CD14-positive monocyte (primary cell): ENCODE data around the gene MYOC. TPM values are rescaled to one million over a fixed set of nuclear protein-coding genes. Genes with fewer than 3 reads are reported as not detected.
A peak's percentile ranks its signal among the peaks of the same experiment; 100 is the strongest.

ENCODE experiments used
- DNase-seq, 3 donors: peaks; one replicate each; pipeline ENCODE4 v3.0.0-alpha.2; 2011 to 2022
- H2AFZ ChIP-seq: 2 replicates; pipeline ENCODE4 v1.6.0; 2012; ENCODE audit warnings: mild to moderate bottlenecking, low read depth, low read length, inconsistent platforms; ENCODE audit not compliant: insufficient read depth, poor library complexity, severe bottlenecking
- H3K27ac ChIP-seq, 2 donors: 1 replicate in 1 of 2; 2 replicates in 1 of 2; pipeline ENCODE4 v1.5.1; 2012 to 2013; ENCODE audit warnings: low read length in 2 of 2, control low read depth in 1 of 2, inconsistent platforms in 1 of 2, low read depth in 1 of 2, mild to moderate bottlenecking in 1 of 2
- H3K27me3 ChIP-seq, 2 donors: one replicate each; pipeline versions ENCODE4 v1.6.0 to v1.6.1; 2011 to 2013; ENCODE audit warnings: low read length in 2 of 2; ENCODE audit not compliant: control insufficient read depth in 2 of 2, insufficient read depth in 2 of 2
- H3K36me3 ChIP-seq, 2 donors: replicated peaks in 1 of 2; 1 replicate in 1 of 2; 2 replicates in 1 of 2; pipeline versions ENCODE4 v1.5.1 to v1.6.1; 2012 to 2013; ENCODE audit warnings: low read length in 2 of 2, control low read depth in 1 of 2, inconsistent platforms in 1 of 2, mild to moderate bottlenecking in 1 of 2; ENCODE audit not compliant: insufficient read depth in 2 of 2, control insufficient read depth in 1 of 2
- H3K4me1 ChIP-seq, 2 donors: 1 replicate in 1 of 2; 2 replicates in 1 of 2; pipeline versions ENCODE4 v1.5.1 to v1.6.1; 2012 to 2013; ENCODE audit warnings: low read length in 2 of 2, control low read depth in 1 of 2, inconsistent platforms in 1 of 2, mild to moderate bottlenecking in 1 of 2, moderate library complexity in 1 of 2; ENCODE audit not compliant: insufficient read depth in 2 of 2, control insufficient read depth in 1 of 2
- H3K4me2 ChIP-seq: replicated peaks from 2 replicates; pipeline ENCODE3; 2012; ENCODE audit warnings: low read length, moderate library complexity, mild to moderate bottlenecking; ENCODE audit not compliant: poor library complexity, severe bottlenecking; ENCODE audit errors: extremely low read depth
- H3K4me3 ChIP-seq, 3 experiments: fragments of 200-600 bp in 1 of 3; sonication (generic) in 1 of 3; replicated peaks in 1 of 3; 1 replicate in 2 of 3; 2 replicates in 1 of 3; pipeline ENCODE4 v1.5.1; 2011 to 2013; ENCODE audit warnings: low read length in 3 of 3, mild to moderate bottlenecking in 3 of 3, control low read depth in 2 of 3, low read depth in 2 of 3, inconsistent platforms in 1 of 3, moderate library complexity in 1 of 3
- H3K79me2 ChIP-seq: 2 replicates; pipeline ENCODE4 v1.6.0; 2012; ENCODE audit warnings: mild to moderate bottlenecking, control low read depth, inconsistent platforms, low read length, moderate library complexity; ENCODE audit not compliant: insufficient read depth
- H3K9ac ChIP-seq: 2 replicates; pipeline ENCODE4 v1.6.0; 2017; ENCODE audit warnings: low read length, mild to moderate bottlenecking; ENCODE audit not compliant: insufficient read depth, poor library complexity, severe bottlenecking
- H3K9me3 ChIP-seq, 2 donors: replicated peaks in 1 of 2; 1 replicate in 1 of 2; 2 replicates in 1 of 2; pipeline versions ENCODE4 v1.5.1 to v1.6.1; 2012 to 2013; ENCODE audit warnings: low read length in 2 of 2, control low read depth in 1 of 2; ENCODE audit not compliant: control insufficient read depth in 1 of 2, insufficient read depth in 1 of 2
- H4K20me1 ChIP-seq: 2 replicates; pipeline ENCODE4 v1.6.0; 2012; ENCODE audit warnings: mild to moderate bottlenecking, low read length, control low read depth, moderate library complexity; ENCODE audit not compliant: insufficient read depth
- H3K27ac Mint-ChIP-seq, 7 donors: one replicate each; pipeline ENCODE4 v1.8.0; 2020; ENCODE audit warnings: mild to moderate bottlenecking in 7 of 7, mixed read lengths in 7 of 7, moderate library complexity in 6 of 7, inconsistent platforms in 2 of 7
- H3K27me3 Mint-ChIP-seq, 3 donors: one replicate each; pipeline ENCODE4 v1.8.0; 2021 to 2022; ENCODE audit warnings: low read depth in 3 of 3, mild to moderate bottlenecking in 3 of 3, mixed read lengths in 3 of 3, moderate library complexity in 3 of 3, inconsistent platforms in 1 of 3
- H3K36me3 Mint-ChIP-seq, 2 donors: one replicate each; pipeline ENCODE4 v1.8.0; 2020; ENCODE audit warnings: mixed read lengths in 2 of 2, inconsistent platforms in 1 of 2, mild to moderate bottlenecking in 1 of 2
- H3K4me1 Mint-ChIP-seq: one replicate; pipeline ENCODE4 v1.8.0; 2020; ENCODE audit warnings: mild to moderate bottlenecking, mixed read lengths
- H3K4me3 Mint-ChIP-seq, 2 donors: one replicate each; pipeline ENCODE4 v1.8.0; 2020; ENCODE audit warnings: mild to moderate bottlenecking in 2 of 2, mixed read lengths in 2 of 2, moderate library complexity in 1 of 2
- H3K9me3 Mint-ChIP-seq, 7 donors: one replicate each; pipeline ENCODE4 v1.8.0; 2020 to 2022; ENCODE audit warnings: mixed read lengths in 7 of 7, mild to moderate bottlenecking in 6 of 7, moderate library complexity in 6 of 7, inconsistent platforms in 2 of 7
- WGBS: methylation state at CpG from one replicate; pipeline ENCODE4 v1.1.5; 2013; ENCODE audit warnings: missing lambda C conversion rate; ENCODE audit not compliant: insufficient coverage; 5-methylcytosine and 5-hydroxymethylcytosine counted together
- intact Hi-C, 2 donors: fragments of 100-400 bp; cut with micrococcal nuclease; formaldehyde crosslinking; loops; one replicate each; pipeline versions ENCODE4 v1.15.0 to v1.15.1; 2023
- polyA plus RNA-seq, 3 donors: library from polyadenylated mRNA; depleted of rRNA in 1 of 3; unstranded in 2 of 3; stranded (reverse) in 1 of 3; fragments of 300-500 nt in 2 of 3; fragments of >200 nt in 1 of 3; fragmentation: Illumina TruSeq in 2 of 3; gene quantifications; 1 replicate in 2 of 3; 2 replicates in 1 of 3; pipeline ENCODE4 v1.2.3, GENCODE V29; 2012 to 2021
- TF ChIP-seq, protein P1 (sequence below): fragments of 200-600 bp; IDR thresholded peaks from one replicate; pipeline ENCODE4 v1.8.0; 2022; ENCODE audit warnings: antibody characterized with exemption, mild to moderate bottlenecking

Gene MYOC
- polyA plus RNA-seq, 3 donors, result not detected

GRCh38 chr1:171644805-171645483 lies 7.5 kb downstream of the MYOC start:
- no peak overlapping the region for H3K27ac Mint-ChIP-seq
- TF ChIP-seq, protein P1, sequence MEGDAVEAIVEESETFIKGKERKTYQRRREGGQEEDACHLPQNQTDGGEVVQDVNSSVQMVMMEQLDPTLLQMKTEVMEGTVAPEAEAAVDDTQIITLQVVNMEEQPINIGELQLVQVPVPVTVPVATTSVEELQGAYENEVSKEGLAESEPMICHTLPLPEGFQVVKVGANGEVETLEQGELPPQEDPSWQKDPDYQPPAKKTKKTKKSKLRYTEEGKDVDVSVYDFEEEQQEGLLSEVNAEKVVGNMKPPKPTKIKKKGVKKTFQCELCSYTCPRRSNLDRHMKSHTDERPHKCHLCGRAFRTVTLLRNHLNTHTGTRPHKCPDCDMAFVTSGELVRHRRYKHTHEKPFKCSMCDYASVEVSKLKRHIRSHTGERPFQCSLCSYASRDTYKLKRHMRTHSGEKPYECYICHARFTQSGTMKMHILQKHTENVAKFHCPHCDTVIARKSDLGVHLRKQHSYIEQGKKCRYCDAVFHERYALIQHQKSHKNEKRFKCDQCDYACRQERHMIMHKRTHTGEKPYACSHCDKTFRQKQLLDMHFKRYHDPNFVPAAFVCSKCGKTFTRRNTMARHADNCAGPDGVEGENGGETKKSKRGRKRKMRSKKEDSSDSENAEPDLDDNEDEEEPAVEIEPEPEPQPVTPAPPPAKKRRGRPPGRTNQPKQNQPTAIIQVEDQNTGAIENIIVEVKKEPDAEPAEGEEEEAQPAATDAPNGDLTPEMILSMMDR, result peak; percentile 76
- H3K9me3 Mint-ChIP-seq, result no peaks in the 10 kb centered on the region
- DNase-seq, result peak; percentile 42 to 50 (median 46)
- no peak overlapping the region for H3K4me2 ChIP-seq
- no peak overlapping the region for H3K4me3 ChIP-seq
- peaks cover 8% of the 10 kb centered on the region for H3K4me1 Mint-ChIP-seq
- H3K9me3 ChIP-seq, result no peaks in the 10 kb centered on the region
- no peak overlapping the region for H3K27ac ChIP-seq
- peak overlapping the region; percentile 22 for H2AFZ ChIP-seq
- intact Hi-C loops, result no loop called here
- no peaks in the 10 kb centered on the region for H3K36me3 Mint-ChIP-seq
- 18% methylated on average over 14 of the region's 15 CpGs for WGBS
- H3K36me3 ChIP-seq, result no peaks in the 10 kb centered on the region
- peaks cover 0 to 6% (median 2%) of the 10 kb centered on the region in 3 donors for H3K27me3 Mint-ChIP-seq
- H3K79me2 ChIP-seq, result no peaks in the 10 kb centered on the region
- no peaks in the 10 kb centered on the region for H4K20me1 ChIP-seq
- peak overlapping the region in 1 of 2 donors; percentile 39 for H3K4me3 Mint-ChIP-seq
- peaks cover 0 to 3% of the 10 kb centered on the region in 2 donors for H3K4me1 ChIP-seq
- no peaks in the 10 kb centered on the region for H3K27me3 ChIP-seq
- no peak overlapping the region for H3K9ac ChIP-seq

- H3K36me3 ChIP-seq, result no peaks in the 10 kb centered on the region
- H3K27ac ChIP-seq, result no peak overlapping the region
- H3K27ac Mint-ChIP-seq, result no peak overlapping the region
- peaks cover 0 to 8% (median 2%) of the 10 kb centered on the region in 3 donors for H3K27me3 Mint-ChIP-seq
- H3K4me3 Mint-ChIP-seq, result no peak overlapping the region
- H3K4me1 ChIP-seq, result peaks cover 0 to 3% of the 10 kb centered on the region in 2 donors
- no peak overlapping the region for H2AFZ ChIP-seq
- no peak for DNase-seq
- no peak overlapping the region for H3K4me3 ChIP-seq
- no peaks in the 10 kb centered on the region for H4K20me1 ChIP-seq
- no peaks in the 10 kb centered on the region for H3K9me3 Mint-ChIP-seq
- H3K27me3 ChIP-seq, result no peaks in the 10 kb centered on the region
- H3K79me2 ChIP-seq, result no peaks in the 10 kb centered on the region
- H3K9ac ChIP-seq, result no peak overlapping the region
- whole genome bisulfite sequencing, result 85% methylated on average over 2 of the region's 8 CpGs
- peaks cover 8% of the 10 kb centered on the region for H3K4me1 Mint-ChIP-seq
- TF ChIP-seq, protein P1, result no peak
- intact Hi-C loops, result no loop called here
- no peak overlapping the region for H3K4me2 ChIP-seq
- no peaks in the 10 kb centered on the region for H3K36me3 Mint-ChIP-seq
- no peaks in the 10 kb centered on the region for H3K9me3 ChIP-seq
Observed at GRCh38 chr1:171643156-171643555, 9.3 kb downstream of the MYOC start.
